Tibial nerve (tissue), 4 donors: ENCODE measurements around the gene JAZF1.

Source experiments
- EP300 ChIP-seq, 2 donors: sonication (generic); formaldehyde crosslinking; IDR thresholded peaks; one replicate each; pipeline ENCODE4 v1.6.1; 2017; ENCODE audit warnings: antibody characterized with exemption in 2 of 2, mild to moderate bottlenecking in 1 of 2
- POLR2A ChIP-seq, 2 donors: fragments of 450-650 bp; IDR thresholded peaks; one replicate each; pipeline ENCODE4 v1.6.1; 2017; ENCODE audit warnings: antibody characterized with exemption in 2 of 2, mild to moderate bottlenecking in 2 of 2, moderate library complexity in 2 of 2
- TF ChIP-seq, protein P1 (sequence below), 5 experiments: fragments of 200-600 bp in 3 of 5; fragments of 450-650 bp in 2 of 5; sonication (generic) in 3 of 5; IDR thresholded peaks; one replicate each; pipeline ENCODE4 v1.5.1; 2016 to 2019; ENCODE audit warnings: antibody characterized with exemption in 5 of 5, mild to moderate bottlenecking in 3 of 5, moderate library complexity in 2 of 5

DNA sequence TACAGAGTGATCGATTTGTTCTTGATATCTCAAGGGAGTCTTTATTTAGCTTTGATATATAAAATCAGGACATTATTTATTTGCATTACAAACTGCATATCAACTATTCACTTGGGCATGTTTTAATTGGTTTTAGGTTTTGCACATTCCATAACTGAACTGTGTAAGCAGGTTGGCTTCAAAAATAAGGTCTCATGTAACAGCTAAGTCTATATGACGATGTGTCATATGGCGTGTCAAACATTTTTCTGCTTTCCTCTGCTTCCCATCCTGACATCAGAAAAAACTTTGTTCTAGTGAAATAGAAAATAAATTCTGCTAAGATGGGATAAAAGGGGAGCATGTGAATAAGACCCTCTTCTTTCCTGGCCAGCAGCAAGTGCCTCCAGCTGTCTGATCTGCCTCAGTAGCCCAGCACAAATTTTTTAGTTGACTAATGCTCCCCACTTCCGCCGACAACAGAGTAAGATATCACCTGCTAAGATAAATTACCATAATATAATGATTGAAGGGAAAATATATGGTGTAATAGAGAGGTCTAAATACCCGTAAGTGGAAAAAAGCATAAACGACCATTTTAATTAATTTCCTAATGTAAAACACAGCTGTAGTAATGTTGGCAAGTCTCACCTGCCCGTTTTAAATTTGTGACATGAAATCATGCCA, 260.2 kb downstream of the JAZF1 start:
- TF ChIP-seq POLR2A (IDR thresholded peaks at IDR 0.05) (no peak), EP300 (IDR thresholded peaks at IDR 0.05) (no peak)
- TF ChIP-seq, protein P1, sequence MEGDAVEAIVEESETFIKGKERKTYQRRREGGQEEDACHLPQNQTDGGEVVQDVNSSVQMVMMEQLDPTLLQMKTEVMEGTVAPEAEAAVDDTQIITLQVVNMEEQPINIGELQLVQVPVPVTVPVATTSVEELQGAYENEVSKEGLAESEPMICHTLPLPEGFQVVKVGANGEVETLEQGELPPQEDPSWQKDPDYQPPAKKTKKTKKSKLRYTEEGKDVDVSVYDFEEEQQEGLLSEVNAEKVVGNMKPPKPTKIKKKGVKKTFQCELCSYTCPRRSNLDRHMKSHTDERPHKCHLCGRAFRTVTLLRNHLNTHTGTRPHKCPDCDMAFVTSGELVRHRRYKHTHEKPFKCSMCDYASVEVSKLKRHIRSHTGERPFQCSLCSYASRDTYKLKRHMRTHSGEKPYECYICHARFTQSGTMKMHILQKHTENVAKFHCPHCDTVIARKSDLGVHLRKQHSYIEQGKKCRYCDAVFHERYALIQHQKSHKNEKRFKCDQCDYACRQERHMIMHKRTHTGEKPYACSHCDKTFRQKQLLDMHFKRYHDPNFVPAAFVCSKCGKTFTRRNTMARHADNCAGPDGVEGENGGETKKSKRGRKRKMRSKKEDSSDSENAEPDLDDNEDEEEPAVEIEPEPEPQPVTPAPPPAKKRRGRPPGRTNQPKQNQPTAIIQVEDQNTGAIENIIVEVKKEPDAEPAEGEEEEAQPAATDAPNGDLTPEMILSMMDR (IDR thresholded peaks at IDR 0.05): no peak
